HepG2 (cell line): ENCODE results near the gene CDC20. TPM values are rescaled to one million over a fixed set of nuclear protein-coding genes. Genes with fewer than 3 reads are reported as not detected.
"Not testable (repeated sequence)": the region's sequence is repeated elsewhere in the genome, so short reads cannot be mapped to it uniquely, and the experiment has no call there.

ENCODE experiments used
- ATAC-seq: fragments of 200-7000 bp; cut with Tn5 transposase; 3 replicates; pipeline ENCODE4 v1.9.1; 2020; ENCODE audit warnings: mild to moderate bottlenecking, moderate library complexity
- BruUV-seq: library from RNA; stranded (reverse); fragments of 400-500 nt; replicated peaks from 2 replicates; lab custom pipeline; 2021; lab: Mats Ljungman, UMichigan
- CTCF ChIA-PET: fragments of 300-600 bp; formaldehyde crosslinking; extraction: SDS; loops from one replicate; lab custom pipeline; 2021; ENCODE audit warnings: low total read pairs, inconsistent platforms, low intra/inter-chr PET ratio; lab: Yijun Ruan, JAX
- POLR2A ChIA-PET: fragments of 350-600 bp; sonication (Branson Sonifier 250); formaldehyde crosslinking; loops from one replicate; lab custom pipeline; 2020; ENCODE audit warnings: antibody characterized with exemption, inconsistent platforms; lab: Yijun Ruan, JAX
- DNase-seq: peaks from one replicate; pipeline ENCODE4 v3.0.0-alpha.2; 2015; ENCODE audit warnings: low spot score
- FAIRE-seq: peaks from 3 replicates; lab custom pipeline; 2011; peaks lifted over from hg19 to GRCh38; lab: Jason Lieb, UNC
- H2AFZ ChIP-seq: one replicate; pipeline ENCODE4 v1.6.1; 2011; ENCODE audit warnings: low read length, inconsistent platforms
- H3K27ac ChIP-seq: fragments of 300-600 bp; 3 replicates; pipeline ENCODE4 v1.8.0; 2011; ENCODE audit warnings: mixed run types, mild to moderate bottlenecking, mixed read lengths, low read length, inconsistent platforms; ENCODE audit not compliant: insufficient read depth; ENCODE audit errors: extremely low read length
- H3K27me3 ChIP-seq, 2 experiments: fragments of 200-600 bp in 1 of 2; 2 replicates in 1 of 2; 3 replicates in 1 of 2; pipeline versions ENCODE4 v1.6.0 to v1.8.0; 2011; ENCODE audit warnings: low read length in 2 of 2, mild to moderate bottlenecking in 2 of 2, moderate library complexity in 2 of 2, inconsistent platforms in 1 of 2; ENCODE audit not compliant: insufficient read depth in 2 of 2, control insufficient read depth in 1 of 2
- H3K36me3 ChIP-seq, 2 experiments: fragments of 200-600 bp in 1 of 2; replicated peaks in 1 of 2; 2 replicates in 1 of 2; 3 replicates in 1 of 2; pipeline versions ENCODE4 v1.5.1 to v1.8.0; 2011; ENCODE audit warnings: low read length in 2 of 2, inconsistent platforms in 1 of 2; ENCODE audit not compliant: insufficient read depth in 2 of 2, control insufficient read depth in 1 of 2
- H3K4me1 ChIP-seq: 2 replicates; pipeline ENCODE4 v1.5.1; 2012; ENCODE audit warnings: low read length, inconsistent platforms; ENCODE audit not compliant: insufficient read depth
- H3K4me2 ChIP-seq: 2 replicates; pipeline ENCODE4 v1.6.0; 2011; ENCODE audit warnings: low read depth, low read length, inconsistent platforms
- H3K4me3 ChIP-seq, 3 experiments: fragments of 200-600 bp in 1 of 3; sonication (generic), shearing (Covaris generic) in 1 of 3; replicated peaks in 1 of 3; 2 replicates each; pipeline ENCODE4 v1.5.1; 2011 to 2016; ENCODE audit warnings: low read length in 3 of 3, inconsistent platforms in 2 of 3, low read depth in 2 of 3, mild to moderate bottlenecking in 2 of 3, control low read depth in 1 of 3, mixed read lengths in 1 of 3; ENCODE audit not compliant: insufficient read depth in 1 of 3
- H3K79me2 ChIP-seq: one replicate; pipeline ENCODE4 v1.6.1; 2011; ENCODE audit warnings: low read length, inconsistent platforms; ENCODE audit not compliant: insufficient read depth
- H3K9ac ChIP-seq: 2 replicates; pipeline ENCODE4 v1.6.0; 2011; ENCODE audit warnings: mild to moderate bottlenecking, low read depth, low read length, inconsistent platforms; ENCODE audit not compliant: insufficient read depth
- H3K9me3 ChIP-seq: 2 replicates; pipeline ENCODE4 v1.5.1; 2012; ENCODE audit warnings: mild to moderate bottlenecking, low read length
- H4K20me1 ChIP-seq: 2 replicates; pipeline ENCODE4 v1.6.0; 2011; ENCODE audit warnings: inconsistent platforms, mild to moderate bottlenecking, low read length, moderate library complexity; ENCODE audit not compliant: insufficient read depth
- BRCA1 ChIP-seq: sonication (generic); formaldehyde crosslinking; IDR thresholded peaks from 2 replicates; pipeline ENCODE4 v1.4.0; 2020; ENCODE audit warnings: missing genetic modification reagents
- ETS1 ChIP-seq: sonication (generic); formaldehyde crosslinking; IDR thresholded peaks from 2 replicates; pipeline ENCODE4 v1.4.0; 2020; ENCODE audit warnings: missing genetic modification reagents
- HIVEP1 ChIP-seq: sonication (generic); formaldehyde crosslinking; IDR thresholded peaks from 2 replicates; pipeline ENCODE4 v1.4.0; 2020; ENCODE audit warnings: mild to moderate bottlenecking, missing genetic modification reagents
- HMGA1 ChIP-seq: sonication (generic); formaldehyde crosslinking; conservative IDR thresholded peaks from 2 replicates; pipeline ENCODE4 v1.4.0; 2020; ENCODE audit warnings: missing genetic modification reagents
- KLF9 ChIP-seq: IDR thresholded peaks from 2 replicates; pipeline ENCODE4 v1.6.1; 2016; ENCODE audit warnings: low read depth
- MATR3 ChIP-seq: sonication (generic); formaldehyde crosslinking; IDR thresholded peaks from 2 replicates; pipeline ENCODE4 v1.4.0; 2020; ENCODE audit warnings: missing genetic modification reagents
- PLSCR1 ChIP-seq: sonication (generic); formaldehyde crosslinking; IDR thresholded peaks from 2 replicates; pipeline ENCODE4 v1.5.0; 2020; ENCODE audit warnings: missing genetic modification reagents, mild to moderate bottlenecking, borderline replicate concordance
- REL ChIP-seq: sonication (generic); formaldehyde crosslinking; conservative IDR thresholded peaks from 2 replicates; pipeline ENCODE4 v1.8.0; 2022; ENCODE audit warnings: mild to moderate bottlenecking, missing genetic modification reagents, moderate library complexity
- ZNF260 ChIP-seq: sonication (generic); formaldehyde crosslinking; IDR thresholded peaks from 2 replicates; pipeline ENCODE4 v1.4.0; 2020; ENCODE audit warnings: missing genetic modification reagents, low read depth, mild to moderate bottlenecking, borderline replicate concordance
- ZNF441 ChIP-seq: sonication (generic); formaldehyde crosslinking; IDR thresholded peaks from 2 replicates; pipeline ENCODE4 v1.7.0; 2021; ENCODE audit warnings: missing genetic modification reagents, borderline replicate concordance
- ZNF460 ChIP-seq: sonication (generic); formaldehyde crosslinking; IDR thresholded peaks from 2 replicates; pipeline ENCODE4 v1.5.1; 2020; ENCODE audit warnings: missing genetic modification reagents, mild to moderate bottlenecking, borderline replicate concordance
- WGBS: methylation state at CpG from one replicate; pipeline ENCODE4 v1.1.6; 2017; ENCODE audit warnings: low lambda C conversion rate; 5-methylcytosine and 5-hydroxymethylcytosine counted together
- in situ Hi-C: cut with HindIII; loops from 2 replicates; pipeline ENCODE4 v1.10.0; 2017; ENCODE audit warnings: low pct_unique_long_range_greater_than_20kb; ENCODE audit not compliant: extremely low pct_ligation_motif_present
- intact Hi-C: fragments of 100-400 bp; cut with micrococcal nuclease; formaldehyde crosslinking; loops from one replicate; pipeline ENCODE4 v1.10.0; 2022; ENCODE audit not compliant: unreplicated experiment
- polyA plus RNA-seq, 8 experiments: library from polyadenylated mRNA; depleted of rRNA in 3 of 8; stranded (reverse) in 7 of 8; unstranded in 1 of 8; fragments of >200 nt; fragmentation: Illumina TruSeq in 4 of 8; extraction: Trizol in 4 of 8; gene quantifications; 2 replicates each; pipeline versions ENCODE4 v1.2.1 to v1.2.3, GENCODE V29; 2011 to 2016; ENCODE audit warnings: low read depth in 4 of 8, missing spikeins in 1 of 8, mixed read lengths in 1 of 8; ENCODE audit not compliant: insufficient read depth in 1 of 8
- total RNA-seq, 5 experiments: library from RNA; depleted of rRNA; stranded (reverse); fragments of >200 nt; fragmentation: Illumina TruSeq; extraction: Trizol; gene quantifications; 2 replicates each; pipeline ENCODE4 v1.2.3, GENCODE V29; 2016; ENCODE audit warnings: low read depth in 1 of 5

CDC20 gene
- total and polyA plus RNA-seq, 2 of the 13 experiments (the other 11 are each of a cell fraction or from before 2014, with no cell fraction given): 57.9 to 90.0 TPM

DNA sequence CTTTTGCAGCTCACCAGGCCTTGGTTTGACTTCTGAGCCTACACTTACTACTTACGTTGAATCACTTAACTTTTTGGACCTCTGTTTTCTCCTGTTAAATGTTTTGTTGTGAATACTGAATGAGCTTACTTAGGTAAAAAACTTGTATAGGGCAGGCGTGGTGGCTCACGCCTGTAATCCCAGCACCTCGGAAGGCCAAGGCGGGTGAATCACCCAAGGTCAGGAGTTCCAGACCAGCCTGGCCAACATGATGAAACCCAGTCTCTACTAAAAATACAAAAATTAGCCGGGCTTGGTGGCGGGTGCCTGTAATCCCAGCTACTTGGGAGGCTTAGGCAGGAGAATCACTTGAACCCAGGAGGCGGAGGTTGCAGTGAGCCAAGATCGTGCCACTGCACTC is 41.7 kb downstream of the CDC20 start:
- H3K4me3 ChIP-seq, H3K79me2 ChIP-seq, POLR2A ChIA-PET, H3K9ac ChIP-seq, ATAC-seq, DNase-seq, H3K4me1 ChIP-seq, CTCF ChIA-PET, H3K27me3 ChIP-seq, H4K20me1 ChIP-seq, FAIRE-seq, H3K27ac ChIP-seq, H3K4me2 ChIP-seq, BruUV-seq, H2AFZ ChIP-seq, H3K9me3 ChIP-seq: not testable (repeated sequence)
- intact Hi-C loops: loop anchor here (5.0 kb wide), 1 partner anchor 527 kb away; no protein-coding TSS in a partner anchor
- 97% methylated on average over 9 of the region's 9 CpGs for WGBS
- H3K36me3 ChIP-seq: peaks cover 5 to 16% of the 10 kb centered on the region in 2 experiments; a peak in 4 of 5 replicates
- in situ Hi-C loops: loop anchor here (25.0 kb wide), 1 partner anchor 488 kb away; no protein-coding TSS in a partner anchor

DNA sequence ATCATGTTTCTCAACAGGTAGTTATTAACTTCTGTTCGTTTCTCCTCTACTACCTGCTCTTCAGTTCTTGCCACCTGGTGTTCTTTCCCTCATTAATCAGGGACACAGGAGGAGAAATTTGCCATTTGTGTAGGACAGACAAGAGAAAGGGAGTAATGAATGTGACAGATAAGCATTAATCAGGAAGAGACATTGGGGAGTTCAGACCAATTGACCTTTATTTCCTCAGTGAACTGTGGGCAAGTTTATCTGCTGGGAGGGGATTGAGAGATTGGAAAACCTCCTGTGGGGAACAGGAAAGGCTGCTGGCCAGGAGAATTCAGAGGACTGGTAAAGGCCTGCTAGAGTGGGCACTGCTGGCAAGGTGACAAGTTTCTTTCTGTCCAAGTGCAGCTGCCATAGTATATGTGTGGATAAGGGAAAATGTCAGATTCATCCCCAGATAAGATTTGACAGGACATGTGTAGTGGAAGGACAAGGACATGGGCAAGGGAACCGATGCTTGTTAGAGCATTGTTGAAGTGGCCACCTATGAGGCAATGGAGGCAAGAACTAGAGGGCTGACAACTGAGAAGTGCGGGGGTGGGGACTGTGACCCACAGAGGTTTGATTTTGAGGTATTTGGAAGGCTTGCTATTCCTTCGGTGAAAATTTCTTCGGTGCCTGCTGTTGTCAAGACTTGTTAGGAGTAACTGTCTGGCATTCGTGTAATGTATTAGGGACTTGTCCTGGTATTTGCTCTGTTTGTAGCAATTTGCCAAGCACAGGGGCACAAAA is 43.5 kb downstream of the CDC20 start:
- no peak for FAIRE-seq
- H3K4me3 ChIP-seq: no peak overlapping the region
- H3K79me2 ChIP-seq: no peaks in the 10 kb centered on the region
- H3K4me2 ChIP-seq: no peak overlapping the region
- H2AFZ ChIP-seq: no peak overlapping the region
- in situ Hi-C loops: loop anchor here (25.0 kb wide), 1 partner anchor 490 kb away; no protein-coding TSS in a partner anchor
- CTCF ChIA-PET: no interaction called here
- H3K9me3 ChIP-seq: no peaks in the 10 kb centered on the region
- no peak overlapping the region for H3K9ac ChIP-seq
- ATAC-seq: no peak
- 90% methylated on average over 6 of the region's 6 CpGs for WGBS
- peaks cover 8 to 20% of the 10 kb centered on the region in 2 experiments; a peak in 4 of 5 replicates for H3K36me3 ChIP-seq
- POLR2A ChIA-PET: no interaction called here
- no peaks in the 10 kb centered on the region for H4K20me1 ChIP-seq
- no peaks in the 10 kb centered on the region for H3K27me3 ChIP-seq
- H3K27ac ChIP-seq: no peak overlapping the region
- peaks cover 10% of the 10 kb centered on the region for H3K4me1 ChIP-seq
- BruUV-seq: no TSS peak
- DNase-seq: no peak
- intact Hi-C loops: loop anchor here (5.0 kb wide), 1 partner anchor 525 kb away; no protein-coding TSS in a partner anchor
- TF ChIP-seq KLF9 (CRISPR knock-in tag) (no peak), PLSCR1 (CRISPR knock-in tag) (no peak), ZNF260 (no peak), MATR3 (CRISPR knock-in tag) (no peak), BRCA1 (CRISPR knock-in tag) (no peak), REL (CRISPR knock-in tag) (no peak), HMGA1 (no peak), HIVEP1 (CRISPR knock-in tag) (no peak), ZNF460 (no peak), ETS1 (CRISPR knock-in tag) (no peak), ZNF441 (CRISPR knock-in tag) (no peak)
